Measurements from ENCODE around the gene CLEC19A.
"Not testable (repeated sequence)": the region's sequence is repeated elsewhere in the genome, so short reads cannot be mapped to it uniquely, and the experiment has no call there.

Gene CLEC19A

DNA sequence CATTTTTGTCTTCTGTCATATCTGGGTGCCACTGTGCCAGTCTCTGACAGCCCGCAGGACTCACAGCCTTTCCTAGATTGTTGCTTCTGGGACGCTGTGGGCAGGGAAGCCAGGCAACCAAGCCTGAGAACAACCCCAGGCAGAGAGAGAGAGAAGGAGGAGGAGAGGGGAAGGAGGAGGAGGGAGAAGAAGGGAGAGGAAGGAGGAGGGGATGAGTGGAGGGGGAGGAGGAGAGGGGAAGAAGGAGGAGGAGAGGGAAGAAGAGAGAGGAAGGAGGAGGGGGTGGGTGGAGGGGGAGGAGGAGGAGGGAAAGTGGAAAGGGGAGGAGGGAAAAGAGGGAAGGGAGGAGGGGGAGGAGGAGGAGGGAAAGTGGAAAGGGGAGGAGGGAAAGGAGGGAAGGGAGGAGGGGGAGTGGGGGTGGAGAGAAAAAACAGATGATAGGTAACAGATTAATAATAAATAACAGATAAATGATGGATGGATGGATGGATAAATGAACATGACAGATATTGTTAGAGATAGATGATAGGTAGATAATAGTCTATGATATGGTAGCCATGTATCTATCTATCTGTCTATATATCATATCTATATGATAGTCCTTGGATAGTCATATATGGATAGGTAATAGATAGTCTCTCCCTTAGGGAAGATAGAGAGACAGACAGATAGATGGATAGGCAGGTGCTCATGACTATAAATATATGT is 29.3 kb downstream of the CLEC19A start:
- no peaks in the 10 kb centered on the region for H3K27me3 ChIP-seq (ENCODE audit: control insufficient read depth, low read length)
- no peaks in the 10 kb centered on the region for H3K9me3 ChIP-seq (ENCODE audit: control insufficient read depth, insufficient read depth, low read length)
- no peak for TF ChIP-seq EZH2phosphoT487 (IDR thresholded peaks at IDR 0.05; ENCODE audit: borderline replicate concordance, low read length)
- TF ChIP-seq, protein P1, sequence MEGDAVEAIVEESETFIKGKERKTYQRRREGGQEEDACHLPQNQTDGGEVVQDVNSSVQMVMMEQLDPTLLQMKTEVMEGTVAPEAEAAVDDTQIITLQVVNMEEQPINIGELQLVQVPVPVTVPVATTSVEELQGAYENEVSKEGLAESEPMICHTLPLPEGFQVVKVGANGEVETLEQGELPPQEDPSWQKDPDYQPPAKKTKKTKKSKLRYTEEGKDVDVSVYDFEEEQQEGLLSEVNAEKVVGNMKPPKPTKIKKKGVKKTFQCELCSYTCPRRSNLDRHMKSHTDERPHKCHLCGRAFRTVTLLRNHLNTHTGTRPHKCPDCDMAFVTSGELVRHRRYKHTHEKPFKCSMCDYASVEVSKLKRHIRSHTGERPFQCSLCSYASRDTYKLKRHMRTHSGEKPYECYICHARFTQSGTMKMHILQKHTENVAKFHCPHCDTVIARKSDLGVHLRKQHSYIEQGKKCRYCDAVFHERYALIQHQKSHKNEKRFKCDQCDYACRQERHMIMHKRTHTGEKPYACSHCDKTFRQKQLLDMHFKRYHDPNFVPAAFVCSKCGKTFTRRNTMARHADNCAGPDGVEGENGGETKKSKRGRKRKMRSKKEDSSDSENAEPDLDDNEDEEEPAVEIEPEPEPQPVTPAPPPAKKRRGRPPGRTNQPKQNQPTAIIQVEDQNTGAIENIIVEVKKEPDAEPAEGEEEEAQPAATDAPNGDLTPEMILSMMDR (IDR thresholded peaks at IDR 0.05; ENCODE audit: low read depth, low read length, poor library complexity, severe bottlenecking), result no peak
- H4K20me1 ChIP-seq (ENCODE audit: control insufficient read depth, insufficient read depth, low read depth, low read length), result no peaks in the 10 kb centered on the region
- no peaks in the 10 kb centered on the region for H3K4me1 ChIP-seq (ENCODE audit: control insufficient read depth, low read length)
- H3K27ac ChIP-seq (ENCODE audit: low read depth, low read length), result no peak overlapping the region
- H3K4me3 ChIP-seq (ENCODE audit: low read length), result no peak overlapping the region
- H3K36me3 ChIP-seq (ENCODE audit: control insufficient read depth, low read length), result no peaks in the 10 kb centered on the region
- H3F3A ChIP-seq (ENCODE audit: control insufficient read depth, insufficient read depth), result no peaks in the 10 kb centered on the region
- no peaks in the 10 kb centered on the region for H3K79me2 ChIP-seq (ENCODE audit: control insufficient read depth, low read length)
- H3K4me2 ChIP-seq (ENCODE audit: low read length), result no peak overlapping the region
- no peaks in the 10 kb centered on the region for H3K9me2 ChIP-seq (replicated peaks; ENCODE audit: control insufficient read depth, low read length)

DNA sequence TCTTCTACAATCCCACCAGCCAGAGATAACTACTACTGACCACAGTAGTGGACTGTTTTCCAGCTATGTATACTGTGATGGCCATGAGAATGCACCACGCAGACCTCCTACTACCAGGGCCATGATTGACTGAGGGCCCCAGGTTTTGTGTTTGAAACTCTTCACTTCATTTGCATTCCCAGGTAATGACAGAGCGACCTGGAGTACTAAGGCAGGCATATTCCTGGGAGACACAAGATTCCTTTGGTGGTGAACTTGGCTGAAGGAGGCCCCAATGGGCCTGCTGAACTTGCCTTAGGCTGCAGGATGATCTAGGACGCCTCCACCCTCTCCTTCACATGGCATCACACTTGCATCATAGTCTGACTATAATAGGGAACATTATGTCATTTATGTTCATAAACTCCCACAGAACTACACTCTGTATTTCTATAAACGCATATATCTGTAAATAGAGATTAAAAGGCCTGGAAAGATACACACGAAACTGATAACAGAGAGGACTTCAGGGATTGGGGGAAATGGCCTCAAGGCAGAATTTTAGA is 30.4 kb downstream of the CLEC19A start:
- Histone ChIP-seq H3K9me2 (replicated peaks; ENCODE audit: control insufficient read depth, low read length) (no peaks in the 10 kb centered on the region), H3K27ac (ENCODE audit: low read depth, low read length) (no peak overlapping the region), H3K4me2 (ENCODE audit: low read length) (no peak overlapping the region), H3F3A (ENCODE audit: control insufficient read depth, insufficient read depth) (no peaks in the 10 kb centered on the region), H3K79me2 (ENCODE audit: control insufficient read depth, low read length) (no peaks in the 10 kb centered on the region), H3K9me3 (ENCODE audit: control insufficient read depth, insufficient read depth, low read length) (no peaks in the 10 kb centered on the region), H3K4me1 (ENCODE audit: control insufficient read depth, low read length) (no peaks in the 10 kb centered on the region), H3K4me3 (ENCODE audit: low read length) (no peak overlapping the region), H4K20me1 (ENCODE audit: control insufficient read depth, insufficient read depth, low read depth, low read length) (no peaks in the 10 kb centered on the region), H3K27me3 (ENCODE audit: control insufficient read depth, low read length) (no peaks in the 10 kb centered on the region), H3K36me3 (ENCODE audit: control insufficient read depth, low read length) (no peaks in the 10 kb centered on the region)
- no peak for TF ChIP-seq EZH2phosphoT487 (IDR thresholded peaks at IDR 0.05; ENCODE audit: borderline replicate concordance, low read length)
- TF ChIP-seq, protein P1 (IDR thresholded peaks at IDR 0.05; ENCODE audit: low read depth, low read length, poor library complexity, severe bottlenecking), result no peak

DNA sequence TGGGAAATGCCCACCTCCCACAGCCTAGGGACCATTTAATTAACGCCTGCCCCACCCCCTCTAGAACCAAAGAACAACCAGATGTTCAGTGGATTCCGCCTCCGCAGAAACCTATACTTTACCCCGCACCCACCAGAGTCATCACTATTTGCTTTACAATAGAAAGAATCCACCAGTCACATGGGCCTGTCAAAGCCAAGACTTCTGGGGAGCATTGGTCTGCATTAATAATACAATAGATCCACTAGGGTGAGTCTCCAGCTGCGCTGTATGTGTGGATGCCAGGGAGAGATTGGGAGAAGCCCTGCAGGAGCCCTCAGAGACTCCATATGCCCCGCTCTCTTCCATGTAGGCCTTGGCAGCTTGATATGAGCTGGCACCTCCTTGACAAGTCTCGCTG is 31.3 kb downstream of the CLEC19A start:
- Histone ChIP-seq H3K36me3 (ENCODE audit: control insufficient read depth, low read length) (no peaks in the 10 kb centered on the region), H3K4me3 (ENCODE audit: low read length) (no peak overlapping the region), H3K27ac (ENCODE audit: low read depth, low read length) (no peak overlapping the region), H3F3A (ENCODE audit: control insufficient read depth, insufficient read depth) (no peaks in the 10 kb centered on the region), H3K79me2 (ENCODE audit: control insufficient read depth, low read length) (no peaks in the 10 kb centered on the region), H3K4me1 (ENCODE audit: control insufficient read depth, low read length) (no peaks in the 10 kb centered on the region), H3K9me3 (ENCODE audit: control insufficient read depth, insufficient read depth, low read length) (no peaks in the 10 kb centered on the region), H3K27me3 (ENCODE audit: control insufficient read depth, low read length) (no peaks in the 10 kb centered on the region), H3K9me2 (replicated peaks; ENCODE audit: control insufficient read depth, low read length) (no peaks in the 10 kb centered on the region), H3K4me2 (ENCODE audit: low read length) (no peak overlapping the region), H4K20me1 (ENCODE audit: control insufficient read depth, insufficient read depth, low read depth, low read length) (no peaks in the 10 kb centered on the region)
- no peak for TF ChIP-seq EZH2phosphoT487 (IDR thresholded peaks at IDR 0.05; ENCODE audit: borderline replicate concordance, low read length)
- TF ChIP-seq, protein P1 (IDR thresholded peaks at IDR 0.05; ENCODE audit: low read depth, low read length, poor library complexity, severe bottlenecking), result no peak

DNA sequence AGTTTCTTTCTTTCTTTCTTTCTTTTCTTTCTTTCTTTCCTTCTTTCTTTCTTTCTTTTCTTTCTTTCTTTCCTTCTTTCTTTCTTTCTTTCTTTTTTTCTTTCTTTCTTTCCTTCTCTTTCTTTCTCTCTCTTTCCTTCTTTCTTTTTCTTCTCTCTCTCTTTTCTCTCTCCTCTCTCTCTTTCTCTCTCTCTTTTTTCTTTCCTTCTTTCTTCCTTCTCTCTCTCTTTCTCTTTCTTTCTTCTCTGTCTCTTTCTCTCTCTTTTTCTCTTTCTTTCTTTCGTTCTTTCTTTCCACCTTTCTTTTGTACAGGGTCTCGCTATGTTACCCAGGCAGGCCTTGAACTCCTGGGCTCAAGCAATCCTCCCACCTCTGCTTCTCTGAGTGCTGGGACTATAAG is 35.7 kb downstream of the CLEC19A start:
- H4K20me1 ChIP-seq (ENCODE audit: control insufficient read depth, insufficient read depth, low read depth, low read length); H3K4me1 ChIP-seq (ENCODE audit: control insufficient read depth, low read length); H3K79me2 ChIP-seq (ENCODE audit: control insufficient read depth, low read length); H3K27ac ChIP-seq (ENCODE audit: low read depth, low read length); H3K4me3 ChIP-seq (ENCODE audit: low read length); H3K9me2 ChIP-seq (replicated peaks; ENCODE audit: control insufficient read depth, low read length); H3K36me3 ChIP-seq (ENCODE audit: control insufficient read depth, low read length); H3K27me3 ChIP-seq (ENCODE audit: control insufficient read depth, low read length); H3F3A ChIP-seq (ENCODE audit: control insufficient read depth, insufficient read depth); H3K9me3 ChIP-seq (ENCODE audit: control insufficient read depth, insufficient read depth, low read length); H3K4me2 ChIP-seq (ENCODE audit: low read length): not testable (repeated sequence)
